Measurements from ENCODE around the gene CHRNA9. TPM values are rescaled to one million over a fixed set of nuclear protein-coding genes. Genes with fewer than 3 reads are reported as not detected.

CHRNA9 gene
- total RNA-seq, 1 experiment from 2014 or later, result not detected

DNA sequence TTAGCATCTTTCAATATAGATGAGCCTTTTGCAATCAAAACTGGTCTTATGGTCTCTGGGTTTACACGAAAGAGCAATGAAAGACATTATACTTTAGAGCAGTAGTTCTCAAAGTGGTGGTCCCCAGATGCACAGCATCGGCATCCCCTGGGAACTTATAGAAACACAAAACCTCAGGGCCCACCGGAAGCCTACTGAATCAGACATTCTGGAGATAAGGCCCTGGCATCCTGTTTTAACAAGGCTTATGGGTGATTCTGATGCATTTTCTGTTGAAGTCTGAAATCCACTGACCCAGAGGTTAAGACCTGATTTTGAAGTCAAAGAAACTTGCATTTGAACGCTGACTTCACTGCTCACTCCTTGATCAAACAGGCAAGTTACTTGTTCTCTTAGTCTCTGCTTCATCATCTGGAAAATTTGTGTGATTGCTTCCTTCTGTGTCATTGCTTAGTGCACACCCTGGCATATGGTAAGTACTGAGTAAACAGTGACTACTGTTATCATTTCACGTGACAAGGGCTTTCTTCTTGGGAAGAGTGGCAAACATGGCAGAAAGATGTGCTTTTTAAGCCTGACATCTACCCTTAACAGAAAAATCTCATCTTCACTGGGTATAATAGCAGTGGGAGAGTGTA, 14.5 kb downstream of the CHRNA9 start:
- Mint-ChIP-seq H3K4me3 (ENCODE audit: unreplicated experiment) (no peak overlapping the region), H3K4me1 (ENCODE audit: low read depth, unreplicated experiment) (no peaks in the 10 kb centered on the region), H3K36me3 (ENCODE audit: insufficient read depth, unreplicated experiment) (no peaks in the 10 kb centered on the region), H3K27me3 (ENCODE audit: insufficient read depth, unreplicated experiment) (no peaks in the 10 kb centered on the region), H3K27ac (ENCODE audit: unreplicated experiment) (no peak overlapping the region), H3K9me3 (ENCODE audit: unreplicated experiment) (no peaks in the 10 kb centered on the region)
- no peak for DNase-seq
- no TSS peak for BruUV-seq (replicated peaks)
- H3K4me1 ChIP-seq, result no peaks in the 10 kb centered on the region
- intact Hi-C loops (cut with micrococcal nuclease; ENCODE audit: unreplicated experiment), result no loop called here
- no peak overlapping the region for H3K4me3 ChIP-seq (ENCODE audit: low read depth, low read length)
- no peaks in the 10 kb centered on the region for H3K9me3 ChIP-seq
- TF ChIP-seq CTCF (IDR thresholded peaks at IDR 0.05; ENCODE audit: insufficient read depth in 1 of 2, low read depth in 1 of 2, low read length in 1 of 2, severe bottlenecking in 1 of 2, unreplicated experiment in 1 of 2), result no peak
- H3K27me3 ChIP-seq (replicated peaks; ENCODE audit: control insufficient read depth, insufficient read depth, low read length), result no peaks in the 10 kb centered on the region
- POLR2A ChIA-PET, result no interaction called here
- no peaks in the 10 kb centered on the region for H3K36me3 ChIP-seq (ENCODE audit: control insufficient read depth, insufficient read depth, low read length)
- CTCF ChIA-PET, result no interaction called here

GRCh38 chr4:40350627-40351227, 15.6 kb downstream of the CHRNA9 start:
- no peaks in the 10 kb centered on the region for H3K4me1 Mint-ChIP-seq (ENCODE audit: low read depth, unreplicated experiment)
- peak in 1 of 2 experiments; percentile 12 for DNase-seq
- Histone ChIP-seq H3K9me3 (no peaks in the 10 kb centered on the region), H3K36me3 (ENCODE audit: control insufficient read depth, insufficient read depth, low read length) (no peaks in the 10 kb centered on the region), H3K4me1 (no peaks in the 10 kb centered on the region), H3K27me3 (replicated peaks; ENCODE audit: control insufficient read depth, insufficient read depth, low read length) (no peaks in the 10 kb centered on the region), H3K4me3 (ENCODE audit: low read depth, low read length) (no peak overlapping the region)
- no peaks in the 10 kb centered on the region for H3K9me3 Mint-ChIP-seq (ENCODE audit: unreplicated experiment)
- no peaks in the 10 kb centered on the region for H3K27me3 Mint-ChIP-seq (ENCODE audit: insufficient read depth, unreplicated experiment)
- no peaks in the 10 kb centered on the region for H3K36me3 Mint-ChIP-seq (ENCODE audit: insufficient read depth, unreplicated experiment)
- H3K27ac Mint-ChIP-seq (ENCODE audit: unreplicated experiment), result no peak overlapping the region
- H3K4me3 Mint-ChIP-seq (ENCODE audit: unreplicated experiment), result no peak overlapping the region
- POLR2A ChIA-PET, result no interaction called here
- intact Hi-C loops (cut with micrococcal nuclease; ENCODE audit: unreplicated experiment), result no loop called here
- no peak for TF ChIP-seq CTCF (IDR thresholded peaks at IDR 0.05; ENCODE audit: insufficient read depth in 1 of 2, low read depth in 1 of 2, low read length in 1 of 2, severe bottlenecking in 1 of 2, unreplicated experiment in 1 of 2)
- CTCF ChIA-PET, result no interaction called here
- no TSS peak for BruUV-seq (replicated peaks)

GRCh38 chr4:40354158-40354557, 19.0 kb downstream of the CHRNA9 start:
- BruUV-seq (replicated peaks), result no TSS peak
- Histone ChIP-seq H3K4me3 (ENCODE audit: low read depth, low read length) (no peak overlapping the region), H3K27me3 (replicated peaks; ENCODE audit: control insufficient read depth, insufficient read depth, low read length) (no peaks in the 10 kb centered on the region), H3K9me3 (no peaks in the 10 kb centered on the region), H3K36me3 (ENCODE audit: control insufficient read depth, insufficient read depth, low read length) (no peaks in the 10 kb centered on the region), H3K4me1 (no peaks in the 10 kb centered on the region)
- no peak for DNase-seq
- Mint-ChIP-seq H3K27ac (ENCODE audit: unreplicated experiment) (no peak overlapping the region), H3K4me3 (ENCODE audit: unreplicated experiment) (no peak overlapping the region), H3K4me1 (ENCODE audit: low read depth, unreplicated experiment) (no peaks in the 10 kb centered on the region), H3K27me3 (ENCODE audit: insufficient read depth, unreplicated experiment) (no peaks in the 10 kb centered on the region), H3K9me3 (ENCODE audit: unreplicated experiment) (no peaks in the 10 kb centered on the region), H3K36me3 (ENCODE audit: insufficient read depth, unreplicated experiment) (no peaks in the 10 kb centered on the region)
- TF ChIP-seq CTCF (IDR thresholded peaks at IDR 0.05; ENCODE audit: insufficient read depth in 1 of 2, low read depth in 1 of 2, low read length in 1 of 2, severe bottlenecking in 1 of 2, unreplicated experiment in 1 of 2), result no peak
- ChIA-PET POLR2A (no interaction called here), CTCF (no interaction called here)
- intact Hi-C loops (cut with micrococcal nuclease; ENCODE audit: unreplicated experiment), result no loop called here

Measured in Caco-2 (cell line).